Skin of body (tissue), 2 donors: ENCODE measurements around the gene SKA3. TPM values are rescaled to one million over a fixed set of nuclear protein-coding genes. Genes with fewer than 3 reads are reported as not detected.
"Not testable (repeated sequence)": the region's sequence is repeated elsewhere in the genome, so short reads cannot be mapped to it uniquely, and the experiment has no call there.

ENCODE experiments used
- DNase-seq: peaks from one replicate; lab custom pipeline; 2025; lab: John Stamatoyannopoulos, UW
- total RNA-seq: library from RNA; depleted of rRNA; stranded (reverse); fragments of >200 nt; gene quantifications from one replicate; pipeline ENCODE4 v1.2.3, GENCODE V29; 2014

The SKA3 gene
- total RNA-seq = 4.8 TPM

DNA sequence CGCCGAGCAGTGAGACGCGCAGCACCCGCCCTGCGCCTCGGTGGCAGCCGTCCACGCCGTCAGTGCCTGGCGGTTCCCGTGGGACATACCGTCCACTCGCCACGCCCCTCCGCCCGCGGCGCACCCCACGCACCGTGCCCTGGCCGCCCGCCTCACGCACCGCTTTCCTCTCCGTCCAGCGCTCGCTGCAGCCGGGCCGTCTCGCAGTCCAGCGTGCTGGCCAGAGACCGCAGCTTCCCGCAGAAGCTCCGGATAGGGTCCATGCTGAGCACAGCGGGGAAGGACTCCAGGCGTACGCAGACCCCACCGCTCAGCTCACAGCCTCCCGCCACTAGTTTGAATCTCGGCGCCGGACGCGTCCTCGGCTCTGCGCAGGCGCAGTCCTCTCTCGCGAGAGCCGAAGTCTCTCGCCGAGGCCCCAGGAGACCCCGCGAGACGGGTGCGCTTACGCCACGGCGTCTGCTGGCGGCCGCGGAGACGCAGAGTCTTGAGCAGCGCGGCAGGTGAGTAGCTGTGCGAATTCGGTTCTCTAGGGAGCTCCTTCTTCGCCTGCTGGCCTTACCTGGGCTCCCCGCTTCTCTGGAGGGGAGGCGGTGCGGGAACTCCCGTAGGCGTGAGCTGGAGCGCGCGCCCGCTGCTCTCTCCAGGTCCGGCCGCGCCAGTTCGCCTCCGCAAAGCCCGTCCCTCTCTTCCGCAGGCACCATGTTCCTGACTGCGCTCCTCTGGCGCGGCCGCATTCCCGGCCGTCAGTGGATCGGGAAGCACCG lies at the start of gene SKA3, which contains the start of gene MRPL57:
SKA3 (minus strand) TSS at position 338 of the 767 bp plus-strand sequence; CDS start at position 263, 75 bp downstream.
MRPL57 (plus strand) TSS at position 444 of the 767 bp plus-strand sequence; CDS start at position 703, 259 bp downstream.
- DNase-seq = peak; percentile 85

DNA sequence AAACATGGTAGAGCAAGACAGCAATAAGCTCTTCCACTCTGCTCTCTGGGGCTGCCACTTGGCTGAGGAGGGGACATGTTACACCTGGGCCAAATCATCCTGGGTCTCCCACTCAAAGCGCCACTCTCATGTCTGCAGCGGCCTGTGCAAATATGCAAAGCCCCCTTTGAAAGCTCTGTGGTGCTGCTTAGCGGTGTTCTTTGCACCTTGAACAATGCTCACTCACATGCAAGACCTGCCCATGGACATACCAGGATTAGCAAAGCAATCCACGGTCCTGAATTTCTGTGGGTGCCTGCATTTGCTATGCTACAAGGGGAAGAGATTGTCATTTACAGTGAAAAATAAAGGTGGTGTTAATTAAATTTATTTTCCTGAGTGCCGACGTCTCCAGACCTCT lies 48.7 kb upstream of the SKA3 start:
- DNase-seq = no peak

DNA sequence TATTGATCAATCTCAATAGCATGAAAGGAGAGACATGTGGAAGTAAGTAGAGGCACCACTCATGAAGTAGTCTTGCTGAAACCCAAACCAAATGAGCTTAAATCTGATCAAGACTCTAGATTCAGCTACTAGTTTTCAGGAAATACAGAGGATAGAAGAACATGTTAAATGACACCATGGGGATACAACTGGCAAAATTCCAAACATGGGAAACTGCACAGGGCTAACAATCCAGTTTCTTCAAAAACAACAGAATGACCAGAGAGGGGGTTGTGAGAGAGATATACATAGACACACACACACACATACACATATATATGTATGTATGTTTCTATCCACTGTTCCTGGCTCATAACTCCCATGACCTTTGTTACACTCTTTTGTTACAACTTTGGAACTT lies 44.9 kb upstream of the SKA3 start:
- no peak for DNase-seq

DNA sequence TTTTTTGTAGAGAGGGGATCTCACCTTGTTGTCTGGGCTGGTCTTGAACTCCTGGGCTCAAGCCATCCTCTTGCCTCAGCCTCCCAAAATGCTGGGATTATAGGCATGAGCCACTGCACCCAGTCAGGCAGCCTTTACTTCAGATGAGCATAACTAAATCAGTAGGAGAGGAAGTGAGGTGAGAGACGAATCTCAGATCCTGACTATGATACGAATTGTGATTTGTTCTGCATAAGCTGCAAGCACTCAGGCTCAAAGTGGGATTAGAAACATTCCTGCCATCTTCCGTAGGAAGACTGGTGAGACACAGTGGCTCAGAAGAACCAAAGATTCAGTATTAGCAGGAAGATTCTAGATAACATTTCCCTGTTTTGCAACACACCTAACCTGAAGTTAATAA lies 43.4 kb upstream of the SKA3 start:
- DNase-seq = not testable (repeated sequence)

DNA sequence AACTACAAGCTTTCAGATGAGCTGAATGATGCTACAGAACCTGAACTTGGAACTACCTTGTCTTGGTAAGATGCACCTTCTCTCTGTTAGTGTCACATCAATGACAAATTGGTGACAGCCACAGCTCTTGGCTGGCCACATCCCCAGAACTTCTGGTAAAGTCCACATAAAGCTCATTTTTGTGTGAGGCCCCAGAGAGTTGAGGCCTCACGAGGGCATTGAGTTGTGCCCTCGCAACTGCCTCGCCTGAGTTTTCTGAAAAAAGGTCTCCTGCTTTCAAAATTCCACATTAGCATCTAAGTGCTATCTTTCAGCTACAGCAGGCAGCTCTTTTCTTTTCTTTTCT lies 42.7 kb upstream of the SKA3 start:
- no peak for DNase-seq

DNA sequence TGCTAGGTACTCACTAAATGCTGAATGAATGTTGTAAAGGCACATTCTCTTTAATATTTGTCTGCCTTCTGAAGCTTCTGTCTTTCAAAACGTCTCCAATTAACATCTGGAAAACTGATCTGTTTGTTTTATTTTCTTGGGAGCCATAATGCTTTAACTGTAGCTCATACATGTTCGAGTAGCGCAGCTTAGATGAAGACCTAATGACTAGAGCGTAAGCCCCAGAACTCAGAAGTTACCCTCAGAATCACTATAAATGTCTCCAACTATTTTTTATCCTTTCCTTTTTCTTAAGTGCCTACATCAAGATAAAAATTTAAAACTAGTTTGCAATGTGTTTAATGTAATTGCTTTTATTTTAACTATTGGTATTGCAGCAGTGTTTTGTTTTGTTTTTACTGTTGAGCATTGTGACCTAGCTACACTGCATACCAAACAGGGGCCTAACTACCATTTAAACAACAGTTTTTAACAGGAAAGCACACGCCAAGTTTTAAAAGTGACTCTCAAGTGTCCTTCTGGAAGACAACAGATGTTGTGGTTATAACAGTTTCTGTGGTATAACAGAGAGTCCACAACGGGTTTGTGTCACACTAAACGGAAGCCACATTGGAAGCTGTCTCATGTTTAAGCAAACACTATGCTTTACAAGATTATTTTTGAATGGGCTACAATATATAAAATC lies 42.1 kb upstream of the SKA3 start:
- DNase-seq = no peak

DNA sequence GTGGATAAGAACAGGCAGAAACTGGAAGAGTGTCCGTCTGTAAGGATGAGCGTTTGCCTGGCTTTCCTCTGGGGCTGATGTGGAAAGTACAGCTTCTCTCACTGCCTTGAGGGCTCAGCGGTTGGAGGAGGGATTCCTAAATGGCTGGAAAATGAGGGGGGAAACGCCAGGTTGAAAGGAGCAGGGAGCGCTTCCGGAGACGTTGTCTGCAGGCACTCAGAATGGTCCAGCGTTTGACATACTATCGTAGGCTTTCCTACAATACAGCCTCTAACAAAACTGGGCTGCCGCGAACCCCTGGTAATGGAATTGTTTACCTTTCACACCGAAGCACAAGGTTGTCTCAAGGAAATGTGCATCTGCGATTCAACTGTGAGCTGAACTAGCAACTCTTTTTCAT lies 40.0 kb upstream of the SKA3 start:
- DNase-seq = no peak

DNA sequence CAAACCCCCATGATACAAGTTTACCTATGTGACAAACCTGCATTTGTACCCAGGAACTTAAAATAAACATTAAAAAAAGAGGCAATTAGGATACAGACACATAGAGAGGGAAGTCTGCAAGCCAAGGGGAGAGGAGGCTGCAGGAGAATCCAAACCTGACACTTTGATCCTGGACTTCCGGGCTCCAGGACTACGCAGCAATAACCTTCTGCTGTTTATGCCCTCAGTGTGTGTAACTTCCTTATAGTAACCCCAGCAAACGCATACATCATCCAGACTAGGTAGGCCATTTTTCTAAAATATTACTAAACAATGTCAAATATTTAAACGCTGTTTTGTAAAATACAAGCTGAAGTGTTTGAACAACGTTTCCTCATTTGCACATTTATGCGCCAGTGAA lies 39.1 kb upstream of the SKA3 start:
- DNase-seq = not testable (repeated sequence)

DNA sequence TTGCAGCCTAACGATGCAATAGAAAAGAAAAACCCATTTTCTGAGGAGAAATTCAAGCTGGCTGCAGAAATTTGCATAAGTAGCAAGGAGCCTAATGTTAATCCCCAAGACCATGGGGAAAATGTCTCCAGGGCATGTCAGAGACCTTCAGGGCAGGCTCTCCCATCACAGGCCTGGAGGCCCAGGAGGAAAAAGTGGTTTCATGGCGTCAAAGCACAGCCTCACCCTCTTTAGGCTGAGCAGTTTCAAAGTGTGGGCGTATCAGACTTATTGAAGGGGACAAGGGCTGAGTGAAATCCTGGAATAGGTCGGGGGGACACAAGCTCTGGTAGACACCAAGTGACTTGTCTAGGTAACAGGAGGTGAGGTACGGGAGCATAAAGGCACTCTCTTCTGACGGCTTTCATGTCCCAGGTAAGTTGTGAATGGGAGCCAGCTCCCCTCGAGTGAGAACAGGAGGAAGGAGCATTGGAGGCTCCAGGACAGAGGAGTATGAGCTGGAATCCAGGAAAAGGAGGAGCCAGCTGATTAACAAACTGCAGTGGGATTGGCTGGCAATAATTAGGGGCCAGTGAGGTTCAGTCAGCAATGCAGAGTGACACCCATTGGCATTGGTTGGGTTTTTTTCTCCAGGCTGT lies 35.9 kb upstream of the SKA3 start:
- DNase-seq = no peak

DNA sequence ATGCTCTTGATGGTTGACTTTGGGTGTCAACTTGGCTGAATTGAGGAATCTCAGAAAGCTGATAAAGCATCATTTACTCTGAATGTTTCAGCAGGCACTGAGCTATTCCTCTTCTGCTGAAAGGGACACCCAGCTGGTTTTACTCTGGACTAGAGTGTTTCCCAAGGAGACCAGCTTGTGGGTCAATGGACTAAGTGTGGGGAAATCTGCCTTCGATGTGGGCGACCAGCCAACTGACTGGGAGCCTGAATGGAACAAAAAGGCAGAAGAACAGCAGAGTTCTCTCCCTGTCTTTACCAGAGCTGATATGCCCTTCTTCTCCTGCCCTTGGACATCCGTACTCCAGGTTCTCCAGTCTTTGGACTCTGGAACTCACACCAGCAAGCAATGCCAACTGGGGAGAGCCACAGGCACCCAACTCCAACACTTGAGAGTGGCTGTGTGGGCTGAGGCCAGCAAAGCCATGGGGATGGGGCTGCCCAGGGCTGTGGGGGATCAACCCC lies 32.4 kb upstream of the SKA3 start:
- DNase-seq = no peak

DNA sequence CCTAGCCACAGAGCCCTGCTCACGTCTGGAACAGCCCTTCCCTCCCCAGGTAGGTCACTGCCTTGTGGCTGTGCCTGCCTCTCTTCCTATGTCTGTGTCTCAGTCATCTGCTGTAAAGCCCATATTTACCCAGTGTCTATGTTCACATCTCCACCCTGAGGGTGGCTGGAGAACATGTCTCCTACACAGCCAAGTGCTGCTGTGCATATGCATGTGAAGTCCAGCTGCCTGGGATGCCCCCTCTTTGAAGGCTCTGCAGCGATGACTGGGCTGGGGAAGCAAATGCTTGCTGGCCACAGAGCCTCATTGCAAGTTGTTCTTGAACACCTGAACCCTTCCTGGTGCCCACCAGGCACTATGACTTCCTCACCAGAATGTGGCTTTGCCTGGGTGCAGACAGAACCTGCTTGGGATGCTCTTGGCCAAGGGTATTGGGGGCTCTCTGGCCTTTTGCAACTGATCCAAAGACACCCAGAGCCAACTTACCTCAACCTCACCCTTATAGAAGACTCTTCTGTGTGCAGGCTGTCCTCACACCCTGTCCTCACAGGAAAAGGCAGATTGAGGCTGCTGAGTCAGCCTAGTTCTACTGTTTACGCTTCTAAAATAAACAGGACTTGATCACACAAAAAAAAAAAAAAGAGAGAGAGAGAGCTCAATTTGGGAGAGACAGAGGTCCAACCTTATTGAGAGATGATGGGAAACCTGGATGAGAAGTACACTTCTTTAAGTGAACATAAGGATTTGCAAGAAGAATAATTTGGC lies 26.6 kb upstream of the SKA3 start:
- DNase-seq = no peak

DNA sequence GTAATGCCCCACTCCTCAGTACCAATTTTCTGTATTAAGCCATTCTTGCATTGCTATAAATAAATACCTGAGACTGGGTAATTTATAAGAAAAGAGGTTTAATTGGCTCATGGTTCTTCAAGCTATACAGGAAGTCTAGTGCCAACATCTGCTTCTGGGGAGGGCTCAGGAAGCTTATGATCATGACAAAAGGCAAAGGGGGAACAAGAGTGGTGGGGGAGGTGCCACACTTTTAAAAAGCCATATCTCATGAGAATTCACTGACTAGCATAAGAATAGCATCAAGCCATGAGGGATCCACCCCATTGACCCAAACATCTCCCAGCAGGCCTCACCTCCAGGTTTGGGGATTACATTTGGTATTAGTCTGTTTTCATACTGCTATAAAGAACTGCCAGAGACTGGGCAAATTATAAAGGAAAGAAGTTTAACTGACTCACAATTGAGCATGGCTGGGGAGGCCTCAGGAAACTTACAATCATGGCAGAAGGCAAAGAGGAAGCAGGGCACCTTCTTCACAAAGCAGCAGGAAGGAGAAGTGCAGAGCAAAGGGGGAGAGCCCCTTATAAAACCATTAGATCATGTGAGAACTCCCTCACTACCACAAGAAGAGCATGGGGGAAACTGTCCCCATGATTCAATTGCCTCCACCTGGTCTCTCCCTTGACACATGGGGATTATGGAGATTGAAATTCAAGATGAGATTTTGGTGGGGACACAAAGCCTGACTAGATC lies 25.3 kb upstream of the SKA3 start:
- not testable (repeated sequence) for DNase-seq

DNA sequence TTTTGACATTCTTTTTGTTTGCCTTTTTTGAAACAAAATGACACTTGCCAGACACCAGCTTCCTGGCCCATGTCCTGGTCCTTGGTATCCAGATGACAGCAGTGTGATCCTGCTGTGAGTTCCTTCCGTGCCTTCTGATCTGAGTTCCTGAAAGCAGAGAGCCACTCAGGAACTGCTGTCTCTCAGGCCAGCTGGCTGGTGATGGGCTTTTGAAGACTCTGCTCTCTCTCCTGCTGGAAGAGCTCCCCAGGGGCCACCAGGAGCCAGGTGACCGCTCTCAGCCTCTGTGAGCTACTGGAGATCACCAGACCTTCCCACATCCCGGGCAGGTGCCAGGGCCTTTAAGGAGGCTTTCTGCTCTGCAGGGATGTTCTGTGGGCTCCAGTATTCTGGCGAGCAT lies 22.0 kb upstream of the SKA3 start:
- DNase-seq = not testable (repeated sequence)

DNA sequence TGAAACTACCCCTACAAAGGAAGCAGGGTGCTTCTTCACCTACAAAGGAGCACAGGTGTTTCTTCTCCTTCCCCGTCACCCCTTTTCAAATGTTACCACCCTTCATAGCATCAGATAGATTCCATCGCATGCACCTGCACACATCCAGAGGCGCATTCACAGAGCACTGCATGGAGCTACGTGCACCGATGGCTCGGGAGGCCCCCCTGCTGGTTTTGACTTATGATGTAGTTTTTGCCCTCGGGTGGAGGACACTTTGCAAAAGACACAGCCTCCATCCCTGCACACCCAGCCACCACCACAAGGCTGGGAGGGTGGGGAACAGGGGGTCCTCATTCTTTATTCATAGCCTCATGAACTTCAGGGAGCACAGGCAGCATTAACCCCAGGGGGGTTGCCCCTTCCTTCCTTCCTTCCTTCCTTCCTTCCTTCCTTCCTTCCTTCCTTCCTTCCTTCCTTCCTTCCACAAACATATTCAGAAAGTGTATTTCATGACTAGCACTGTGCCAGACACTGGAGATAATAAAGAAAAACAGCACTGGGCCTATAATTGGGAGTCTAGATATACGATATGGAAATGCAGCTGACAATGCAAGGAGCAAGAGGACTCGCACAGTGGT lies 21.4 kb upstream of the SKA3 start:
- not testable (repeated sequence) for DNase-seq

DNA sequence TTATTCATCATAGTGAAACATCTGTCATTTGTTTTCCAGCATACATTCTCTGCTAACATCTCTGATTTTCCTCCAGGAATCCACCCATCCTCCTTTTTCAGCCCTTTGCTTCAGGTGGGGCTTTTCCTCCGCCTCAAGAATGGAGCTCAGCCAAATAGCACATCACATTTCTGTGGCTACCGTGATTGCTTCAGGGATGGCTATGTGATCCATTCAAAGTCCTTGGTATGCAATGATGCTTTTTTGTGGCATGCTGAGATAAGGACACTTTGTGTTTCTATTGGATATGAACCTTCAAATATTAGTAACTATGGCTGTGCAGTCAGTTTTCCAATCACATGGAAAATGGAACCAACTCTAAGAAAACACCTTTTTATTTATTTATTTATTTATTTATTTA lies 18.4 kb upstream of the SKA3 start:
- not testable (repeated sequence) for DNase-seq

DNA sequence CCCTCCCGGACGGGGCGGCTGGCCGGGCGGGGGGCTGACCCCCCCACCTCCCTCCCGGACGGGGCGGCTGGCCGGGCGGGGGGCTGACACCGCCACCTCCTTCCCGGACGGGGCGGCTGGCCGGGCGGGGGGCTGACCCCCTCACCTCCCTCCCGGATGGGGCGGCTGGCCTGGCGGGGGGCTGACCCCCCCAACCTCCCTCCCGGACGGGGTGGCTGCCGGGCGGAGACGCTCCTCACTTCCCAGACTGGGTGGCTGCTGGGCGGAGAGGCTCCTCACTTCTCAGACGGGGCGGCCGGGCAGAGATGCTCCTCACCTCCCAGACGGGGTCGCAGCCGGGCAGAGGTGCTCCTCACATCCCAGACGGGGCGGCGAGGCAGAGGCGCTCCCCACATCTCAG lies 10.1 kb upstream of the SKA3 start:
- DNase-seq = not testable (repeated sequence)

DNA sequence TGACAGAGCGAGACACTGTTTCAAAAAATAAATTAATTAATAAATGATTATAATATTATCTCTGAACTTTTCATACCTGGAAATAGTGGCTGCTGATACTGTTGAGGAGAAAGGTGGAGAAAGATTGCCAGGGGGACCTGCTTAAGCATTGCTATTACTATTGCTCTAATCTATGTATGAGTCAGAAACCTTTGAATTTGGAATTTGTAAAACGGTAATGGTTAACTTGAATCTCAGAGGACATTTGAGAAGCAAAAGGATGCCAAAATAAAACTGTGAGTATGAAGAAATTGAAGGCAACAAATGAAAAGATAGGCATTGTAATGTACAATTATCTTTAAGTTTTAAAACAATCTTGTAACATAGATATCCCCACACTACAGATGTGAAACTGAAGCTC lies 5.3 kb upstream of the SKA3 start:
- DNase-seq = no peak

DNA sequence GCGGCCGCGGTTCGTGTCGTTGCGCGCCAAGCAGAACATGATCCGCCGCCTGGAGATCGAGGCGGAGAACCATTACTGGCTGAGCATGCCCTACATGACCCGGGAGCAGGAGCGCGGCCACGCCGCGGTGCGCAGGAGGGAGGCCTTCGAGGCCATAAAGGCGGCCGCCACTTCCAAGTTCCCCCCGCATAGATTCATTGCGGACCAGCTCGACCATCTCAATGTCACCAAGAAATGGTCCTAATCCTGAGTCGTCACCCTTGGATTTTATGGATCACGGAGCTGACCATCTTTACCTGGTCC lies 581 bp upstream of the SKA3 start:
- DNase-seq = no peak

DNA sequence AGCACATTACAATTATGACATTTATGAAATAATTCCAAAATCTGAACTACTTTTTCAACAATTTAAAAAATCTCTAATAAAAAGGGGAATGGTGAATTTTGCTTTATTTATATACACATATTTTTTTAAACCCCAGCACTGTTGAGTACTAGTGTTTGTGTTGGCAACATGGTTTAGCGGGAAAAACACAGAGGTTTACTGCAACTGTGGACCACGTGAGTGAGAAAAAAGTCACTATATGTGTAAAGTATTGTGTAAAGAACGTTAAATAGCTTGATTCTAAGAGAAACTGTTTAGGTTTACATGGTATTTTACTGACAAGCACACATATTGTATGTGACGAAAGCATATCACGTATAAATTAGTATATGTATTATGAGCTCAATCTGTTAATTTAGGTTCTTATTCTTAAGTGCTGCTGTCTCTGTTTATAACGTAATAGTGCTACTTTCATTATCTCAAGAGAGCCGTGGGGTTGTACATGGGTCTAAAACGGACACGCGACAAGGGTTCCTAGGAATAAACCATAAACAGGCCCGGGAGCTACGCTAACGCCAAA lies 617 bp downstream of the SKA3 start:
- no peak for DNase-seq

DNA sequence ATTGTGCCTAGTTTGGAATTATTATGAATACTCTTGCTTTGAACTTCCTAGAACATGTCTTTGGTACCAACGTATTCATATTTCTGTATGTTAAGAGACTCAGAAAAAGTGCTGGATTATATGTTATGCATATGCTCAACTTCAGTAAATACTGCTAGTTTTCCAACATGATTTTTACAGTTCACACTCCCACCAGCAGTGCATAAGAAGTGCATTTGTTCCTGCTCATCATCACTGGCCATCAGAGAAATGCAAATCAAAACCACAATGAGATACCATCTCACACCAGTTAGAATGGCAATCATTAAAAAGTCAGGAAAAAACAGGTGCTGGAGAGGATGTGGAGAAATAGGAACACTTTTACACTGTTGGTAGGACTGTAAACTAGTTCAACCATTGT lies 2.6 kb downstream of the SKA3 start:
- not testable (repeated sequence) for DNase-seq
